Smooth muscle cell (in vitro differentiated cells): Measurements from ENCODE around the gene TEF. TPM values are rescaled to one million over a fixed set of nuclear protein-coding genes. Genes with fewer than 3 reads are reported as not detected.
"Not testable (repeated sequence)": the region's sequence is repeated elsewhere in the genome, so short reads cannot be mapped to it uniquely, and the experiment has no call there.

ENCODE experiments used
- DNase-seq: peaks from one replicate; lab custom pipeline; 2025; ENCODE audit not compliant: unreplicated experiment; lab: John Stamatoyannopoulos, UW
- H2AFZ ChIP-seq: fragments of 200-600 bp; sonication (generic); 2 replicates; pipeline ENCODE4 v1.6.0; 2016; ENCODE audit warnings: antibody characterized with exemption, low read depth, mild to moderate bottlenecking
- H3F3A ChIP-seq: fragments of 200-600 bp; sonication (generic); 2 replicates; pipeline ENCODE4 v1.6.0; 2017; ENCODE audit warnings: antibody characterized with exemption, low read depth
- H3K27ac ChIP-seq: fragments of 200-600 bp; sonication (generic); 2 replicates; pipeline ENCODE4 v1.5.1; 2016; ENCODE audit warnings: low read depth, mild to moderate bottlenecking
- H3K27me3 ChIP-seq: fragments of 200-600 bp; sonication (generic); 2 replicates; pipeline ENCODE4 v1.6.1; 2016; ENCODE audit warnings: low read depth, mild to moderate bottlenecking
- H3K36me3 ChIP-seq: fragments of 200-600 bp; sonication (generic); 2 replicates; pipeline ENCODE4 v1.5.1; 2016; ENCODE audit warnings: low read depth
- H3K4me1 ChIP-seq: fragments of 200-600 bp; sonication (generic); 2 replicates; pipeline ENCODE4 v1.5.1; 2016; ENCODE audit warnings: low read depth
- H3K4me2 ChIP-seq: fragments of 200-600 bp; sonication (generic); 2 replicates; pipeline ENCODE4 v1.6.0; 2016; ENCODE audit warnings: mild to moderate bottlenecking
- H3K4me3 ChIP-seq: fragments of 200-600 bp; sonication (generic); 2 replicates; pipeline ENCODE4 v1.5.1; 2016; ENCODE audit warnings: mild to moderate bottlenecking
- H3K79me2 ChIP-seq: fragments of 200-600 bp; sonication (generic); 2 replicates; pipeline ENCODE4 v1.6.0; 2016; ENCODE audit warnings: low read depth, mild to moderate bottlenecking
- H3K9ac ChIP-seq: fragments of 200-600 bp; sonication (generic); 2 replicates; pipeline ENCODE4 v1.6.0; 2016; ENCODE audit warnings: low read depth
- H3K9me3 ChIP-seq: fragments of 200-600 bp; sonication (generic); replicated peaks from 2 replicates; pipeline ENCODE4 v1.5.1; 2016; ENCODE audit warnings: low read depth
- H4K20me1 ChIP-seq: fragments of 200-600 bp; sonication (generic); 2 replicates; pipeline ENCODE4 v1.6.0; 2016; ENCODE audit warnings: low read depth
- CTCF ChIP-seq: fragments of 200-600 bp; sonication (generic); IDR thresholded peaks from 2 replicates; pipeline ENCODE4 v1.5.1; 2017; ENCODE audit warnings: borderline replicate concordance, mild to moderate bottlenecking, antibody characterized with exemption; ENCODE audit not compliant: insufficient read depth, poor library complexity, severe bottlenecking
- WGBS: methylation state at CpG from one replicate; pipeline ENCODE4 v1.1.7; 2016; ENCODE audit warnings: low lambda C conversion rate; 5-methylcytosine and 5-hydroxymethylcytosine counted together
- polyA plus RNA-seq: library from polyadenylated mRNA; unstranded; fragments of >200 nt; fragmentation: Nextera tagmentation; extraction: Ambion mirVana; gene quantifications from 2 replicates; pipeline ENCODE4 v1.2.1, GENCODE V29; 2016
- total RNA-seq: library from RNA; depleted of rRNA; stranded (reverse); fragments of >200 nt; gene quantifications from 2 replicates; pipeline ENCODE4 v1.2.3, GENCODE V29; 2014

The TEF gene
- total and polyA plus RNA-seq, 2 experiments from 2014 or later = 6.4 to 7.6 TPM

GRCh38 chr22:41429232-41429950 is 47.6 kb downstream of the TEF start:
- H3K27me3 ChIP-seq = no peaks in the 10 kb centered on the region
- H3K9ac ChIP-seq = no peak overlapping the region
- DNase-seq = no peak
- no peaks in the 10 kb centered on the region for H3K36me3 ChIP-seq
- WGBS = 77% methylated on average over 13 of the region's 13 CpGs
- H3K4me1 ChIP-seq = no peaks in the 10 kb centered on the region
- H3K4me3 ChIP-seq = no peak overlapping the region
- H2AFZ ChIP-seq = no peak overlapping the region
- TF ChIP-seq CTCF = no peak
- no peaks in the 10 kb centered on the region for H3F3A ChIP-seq
- no peak overlapping the region for H3K4me2 ChIP-seq
- H3K27ac ChIP-seq = peak overlapping the region; percentile 26
- peaks cover 5% of the 10 kb centered on the region for H3K79me2 ChIP-seq
- H3K9me3 ChIP-seq = no peaks in the 10 kb centered on the region
- peaks cover 44% of the 10 kb centered on the region for H4K20me1 ChIP-seq

- Histone ChIP-seq H3K4me1 (no peaks in the 10 kb centered on the region), H3K9ac (no peak overlapping the region), H3K9me3 (no peaks in the 10 kb centered on the region), H3K27ac (peak overlapping the region; percentile 26), H3K4me2 (no peak overlapping the region), H3K27me3 (no peaks in the 10 kb centered on the region), H3K79me2 (peaks cover 10% of the 10 kb centered on the region), H3K36me3 (no peaks in the 10 kb centered on the region), H4K20me1 (peaks cover 50% of the 10 kb centered on the region), H3F3A (no peaks in the 10 kb centered on the region), H2AFZ (no peak overlapping the region), H3K4me3 (no peak overlapping the region)
- WGBS = 95% methylated on average over 5 of the region's 8 CpGs
- DNase-seq = no peak
- TF ChIP-seq CTCF = no peak
Measured at GRCh38 chr22:41429951-41430332, 48.2 kb downstream of the TEF start.

- no peak overlapping the region for H3K4me3 ChIP-seq
- no peaks in the 10 kb centered on the region for H3F3A ChIP-seq
- no peak for DNase-seq
- peaks cover 25% of the 10 kb centered on the region for H3K79me2 ChIP-seq
- no peaks in the 10 kb centered on the region for H3K9me3 ChIP-seq
- peaks cover 58% of the 10 kb centered on the region for H4K20me1 ChIP-seq
- no peak overlapping the region for H3K4me2 ChIP-seq
- H2AFZ ChIP-seq = no peak overlapping the region
- no peaks in the 10 kb centered on the region for H3K36me3 ChIP-seq
- TF ChIP-seq CTCF = no peak
- H3K9ac ChIP-seq = no peak overlapping the region
- H3K27me3 ChIP-seq = no peaks in the 10 kb centered on the region
- WGBS = 88% methylated on average over 6 of the region's 6 CpGs
- H3K27ac ChIP-seq = no peak overlapping the region
- no peaks in the 10 kb centered on the region for H3K4me1 ChIP-seq
Measured at GRCh38 chr22:41431656-41432055, 49.9 kb downstream of the TEF start.

GRCh38 chr22:41433480-41433879 is 51.7 kb downstream of the TEF start:
- H2AFZ ChIP-seq, H3K36me3 ChIP-seq: not testable (repeated sequence)
- WGBS = 97% methylated on average over 1 of the region's 1 CpG

GRCh38 chr22:41434361-41435003 is 52.7 kb downstream of the TEF start:
- H3K9ac ChIP-seq, H3K27me3 ChIP-seq, H3K4me3 ChIP-seq, H3F3A ChIP-seq, H3K4me1 ChIP-seq, DNase-seq, H3K4me2 ChIP-seq, H3K27ac ChIP-seq, H3K36me3 ChIP-seq, H3K9me3 ChIP-seq, H2AFZ ChIP-seq: not testable (repeated sequence)
- H3K79me2 ChIP-seq = peaks cover 48% of the 10 kb centered on the region
- peaks cover 86% of the 10 kb centered on the region for H4K20me1 ChIP-seq
- WGBS = 97% methylated on average over 5 of the region's 5 CpGs

More at GRCh38 chr22:41433480-41433879, 51.7 kb downstream of the TEF start:
- Histone ChIP-seq H3K79me2 (peaks cover 38% of the 10 kb centered on the region), H4K20me1 (peaks cover 76% of the 10 kb centered on the region)
- not testable (repeated sequence) for H3K27me3 ChIP-seq, H3K9ac ChIP-seq, H3K4me2 ChIP-seq, H3K27ac ChIP-seq, H3K4me3 ChIP-seq, H3K4me1 ChIP-seq, H3K9me3 ChIP-seq, DNase-seq, H3F3A ChIP-seq
